HG03558 (cell line): ENCODE results near the gene CAPZA1.
"Not testable (repeated sequence)": the region's sequence is repeated elsewhere in the genome, so short reads cannot be mapped to it uniquely, and the experiment has no call there.

Experiments used
- ATAC-seq: cut with Tn5 transposase; IDR thresholded peaks from one replicate; pipeline ENCODE4 v1.9.1; 2021; ENCODE audit warnings: moderate number of reproducible peaks; ENCODE audit not compliant: unreplicated experiment; ENCODE audit errors: extremely low read depth

Gene CAPZA1

GRCh38 chr1:112626193-112626592 lies 6.6 kb downstream of the CAPZA1 start:
- no peak for ATAC-seq

GRCh38 chr1:112626887-112627286 lies 7.3 kb downstream of the CAPZA1 start:
- no peak for ATAC-seq

DNA sequence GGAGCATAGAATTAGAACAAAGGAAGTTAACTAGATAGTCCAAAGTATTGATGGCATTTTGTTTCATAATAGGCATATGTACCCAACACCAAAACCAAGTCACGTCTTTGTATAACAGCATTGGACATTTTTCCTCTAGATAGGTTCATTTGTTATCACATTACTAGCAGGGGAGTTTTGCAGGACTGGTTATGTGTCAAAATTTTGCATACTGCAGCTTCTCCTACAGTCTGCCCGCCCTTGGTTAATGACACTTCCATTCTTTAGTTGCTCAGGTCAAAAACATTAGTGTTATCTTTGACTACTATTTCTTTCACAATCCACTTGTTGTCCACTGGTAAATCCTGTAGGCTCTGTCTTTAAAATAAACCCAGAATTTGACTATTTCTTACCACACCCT lies 8.9 kb downstream of the CAPZA1 start:
- ATAC-seq = no peak

- ATAC-seq = no peak
Measured at GRCh38 chr1:112629256-112629655, 9.6 kb downstream of the CAPZA1 start.

DNA sequence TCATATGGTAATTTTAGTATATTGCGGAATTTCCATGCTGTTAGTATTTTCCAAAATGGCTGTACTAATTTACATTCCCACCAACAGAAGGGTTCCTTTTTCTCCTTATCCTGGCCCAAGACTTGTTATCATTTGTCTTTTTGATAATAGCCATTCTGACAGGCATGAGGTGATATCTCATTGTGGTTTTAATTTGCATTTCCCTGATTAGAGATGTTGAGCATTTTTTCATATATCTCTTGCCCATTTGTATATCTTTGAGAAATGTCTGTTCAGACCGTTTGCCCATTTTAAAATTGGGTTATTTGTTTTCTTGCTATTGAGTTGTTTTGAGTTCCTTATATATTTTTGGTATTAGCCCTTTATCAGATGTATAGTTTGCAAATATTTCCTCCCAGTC lies 14.0 kb downstream of the CAPZA1 start:
- ATAC-seq = no peak

GRCh38 chr1:112634367-112634766 lies 14.7 kb downstream of the CAPZA1 start:
- no peak for ATAC-seq

GRCh38 chr1:112636056-112636455 lies 16.4 kb downstream of the CAPZA1 start:
- ATAC-seq = no peak

GRCh38 chr1:112636597-112637253 lies 17.1 kb downstream of the CAPZA1 start:
- no peak for ATAC-seq

GRCh38 chr1:112637254-112638109 lies 17.9 kb downstream of the CAPZA1 start:
- no peak for ATAC-seq

GRCh38 chr1:112638110-112638428 lies 18.4 kb downstream of the CAPZA1 start:
- no peak for ATAC-seq

DNA sequence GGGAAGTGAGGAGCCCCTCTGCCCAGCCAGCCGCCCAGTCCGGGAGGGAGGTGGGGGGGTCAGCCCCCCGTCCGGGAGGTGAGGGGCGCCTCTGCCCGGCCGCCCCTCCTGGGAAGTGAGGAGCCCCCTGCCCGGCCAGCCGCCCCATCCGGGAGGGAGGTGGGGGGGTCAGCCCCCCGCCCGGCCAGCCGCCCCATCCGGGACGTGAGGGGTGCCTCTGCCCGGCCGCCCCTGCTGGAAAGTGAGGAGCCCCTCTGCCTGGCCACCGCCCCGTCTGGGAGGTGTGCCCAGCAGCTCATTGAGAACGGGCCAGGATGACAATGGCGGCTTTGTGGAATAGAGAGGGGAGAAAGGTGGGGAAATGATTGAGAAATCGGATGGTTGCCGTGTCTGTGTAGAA lies 20.8 kb downstream of the CAPZA1 start:
- ATAC-seq = not testable (repeated sequence)

GRCh38 chr1:112643080-112643479 lies 23.4 kb downstream of the CAPZA1 start:
- ATAC-seq = no peak

DNA sequence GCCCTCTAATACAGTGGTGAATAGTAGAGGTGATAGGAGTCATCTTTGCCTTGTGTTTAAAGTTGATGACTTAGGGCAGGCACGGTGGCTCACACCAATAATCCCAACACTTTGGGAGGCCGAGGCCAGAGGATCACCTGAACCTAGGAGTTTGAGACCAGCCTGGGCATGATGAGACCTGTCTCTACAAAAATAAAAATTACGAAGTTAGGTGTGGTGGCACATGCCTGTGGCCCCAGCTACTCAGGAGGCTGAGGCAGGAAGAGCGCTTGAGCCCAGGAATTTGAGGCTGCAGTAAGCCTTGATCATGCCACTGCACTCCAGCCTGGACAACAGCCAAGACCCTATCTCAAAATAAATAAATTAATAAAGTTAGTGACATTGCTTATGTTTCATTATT lies 26.6 kb downstream of the CAPZA1 start:
- no peak for ATAC-seq

GRCh38 chr1:112651205-112651604 lies 31.6 kb downstream of the CAPZA1 start:
- no peak for ATAC-seq

GRCh38 chr1:112665857-112666256 lies 46.2 kb downstream of the CAPZA1 start:
- ATAC-seq = no peak

DNA sequence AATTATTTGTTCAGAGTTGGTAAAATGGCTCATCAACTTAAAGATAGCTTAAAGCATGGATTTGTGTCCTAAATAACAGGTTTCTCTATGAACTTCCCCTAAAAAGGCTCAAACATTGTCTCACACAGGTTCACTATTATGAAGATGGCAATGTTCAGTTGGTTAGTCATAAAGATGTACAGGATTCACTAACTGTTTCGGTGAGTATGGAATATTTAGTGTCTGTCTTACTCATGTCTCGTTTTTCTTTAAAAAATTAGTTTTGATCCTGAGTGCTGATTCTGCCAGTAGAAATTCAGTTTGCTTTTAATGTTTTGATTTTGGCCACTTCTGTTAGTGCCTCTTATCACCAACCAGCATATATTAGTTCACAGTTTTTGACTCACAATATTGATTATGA lies 47.3 kb downstream of the CAPZA1 start:
- no peak for ATAC-seq

DNA sequence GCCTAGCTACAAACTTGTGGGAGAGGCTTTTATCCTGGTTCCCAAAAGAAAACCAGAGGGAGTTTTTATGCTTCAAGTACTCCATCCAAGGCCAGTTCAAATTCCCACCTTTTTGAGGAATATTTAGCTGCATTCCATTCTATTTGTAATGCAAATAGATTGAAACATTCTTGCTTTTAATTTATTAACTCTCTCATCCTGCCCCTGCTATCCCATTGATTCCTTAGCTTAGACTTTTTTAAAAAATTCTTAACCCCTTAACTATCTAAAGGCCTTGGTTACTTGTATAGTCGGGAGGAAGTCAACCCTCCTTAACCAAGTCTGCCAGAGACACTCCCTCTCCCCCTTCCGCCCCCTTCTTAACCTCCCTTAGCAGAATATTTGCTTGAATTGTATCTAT lies 52.4 kb downstream of the CAPZA1 start:
- ATAC-seq = no peak

GRCh38 chr1:112672842-112673241 lies 53.2 kb downstream of the CAPZA1 start:
- ATAC-seq = no peak

DNA sequence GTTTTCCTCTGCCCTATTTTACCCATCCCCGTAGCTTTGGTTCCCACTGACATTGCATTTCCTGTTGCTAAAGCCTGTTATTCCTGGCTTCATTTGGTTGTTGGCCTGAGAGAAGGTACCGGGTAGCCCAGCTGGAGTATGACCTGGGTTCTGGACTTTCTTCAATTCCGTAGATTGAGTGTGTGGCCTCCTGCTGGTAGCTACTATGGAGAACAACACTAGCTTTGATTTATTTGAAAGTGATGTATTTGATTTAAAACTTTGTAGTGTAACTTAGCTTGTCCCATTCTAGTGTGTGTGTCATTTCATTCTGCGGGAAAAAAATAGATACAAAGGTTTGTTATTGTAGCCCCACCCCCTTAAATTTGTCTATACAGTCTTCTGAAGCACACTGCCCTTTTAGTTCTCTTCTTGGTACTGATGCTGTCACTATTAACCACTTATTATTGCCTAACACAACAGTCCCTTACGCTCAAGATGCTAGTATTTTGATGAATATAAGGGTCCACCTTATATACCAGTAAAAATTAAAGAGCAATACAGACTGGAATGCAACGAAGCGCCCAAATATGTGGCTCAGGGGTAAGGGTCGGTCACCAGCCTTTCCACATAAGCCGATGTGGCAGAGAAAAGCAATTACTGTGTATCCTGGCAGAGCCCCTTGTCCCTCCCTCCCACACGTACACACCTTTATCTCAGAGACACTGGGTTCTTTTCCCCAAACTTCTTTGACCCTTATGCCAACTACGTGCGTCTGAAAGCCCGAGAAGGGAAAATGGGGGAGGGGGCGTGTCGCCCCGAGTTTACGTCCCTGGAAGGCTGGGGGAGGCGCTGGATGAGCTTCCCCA lies 54.2 kb downstream of the CAPZA1 start:
- no peak for ATAC-seq

- ATAC-seq = no peak
Measured at GRCh38 chr1:112674440-112674985, 54.9 kb downstream of the CAPZA1 start, which contains the start of gene MOV10. TSS of gene MOV10 (plus strand) at chr1:112674659. CDS start at chr1:112674913, 254 bp downstream.
